ENCODE results near the gene GPX3. TPM values are rescaled to one million over a fixed set of nuclear protein-coding genes. Genes with fewer than 3 reads are reported as not detected.

Gene GPX3
- total RNA-seq, 1 donor from 2014 or later = 3,069 TPM

- intact Hi-C loops (cut with DNase I) = loop anchor here (5.0 kb wide), 1 partner anchor 40 kb away; no protein-coding TSS in a partner anchor
- DNase-seq (ENCODE audit: extremely low spot score in 2 of 2) = peak in 1 of 2 donors; percentile 82
Observed at GRCh38 chr5:151002250-151002649, 18.1 kb upstream of the GPX3 start.

GRCh38 chr5:151002681-151003502, 17.5 kb upstream of the GPX3 start:
- H3K27ac ChIP-seq = peak overlapping the region; percentile 81
- H3K9me3 ChIP-seq = no peaks in the 10 kb centered on the region
- peak in 1 of 2 donors; percentile 82 for DNase-seq (ENCODE audit: extremely low spot score in 2 of 2)
- intact Hi-C loops (cut with DNase I) = loop anchor here (5.0 kb wide), 1 partner anchor 39 kb away; no protein-coding TSS in a partner anchor
- no peaks in the 10 kb centered on the region for H3K36me3 ChIP-seq
- TF ChIP-seq POLR2A (IDR thresholded peaks at IDR 0.05) = no peak
- TF ChIP-seq CTCF (IDR thresholded peaks at IDR 0.05) = no peak
- no peak for TF ChIP-seq POLR2AphosphoS5 (IDR thresholded peaks at IDR 0.05; ENCODE audit: insufficient read depth in 1 of 2, low read depth in 1 of 2)
- no peak overlapping the region for H3K4me3 ChIP-seq
- peaks cover 51% of the 10 kb centered on the region for H3K4me1 ChIP-seq
- no peaks in the 10 kb centered on the region for H3K27me3 ChIP-seq

More at GRCh38 chr5:151002250-151002649, 18.1 kb upstream of the GPX3 start:
- TF ChIP-seq CTCF (IDR thresholded peaks at IDR 0.05) (peak; percentile 33 to 82 (median 74)), POLR2AphosphoS5 (IDR thresholded peaks at IDR 0.05; ENCODE audit: insufficient read depth in 1 of 2, low read depth in 1 of 2) (peak in 1 of 2 donors; percentile 43), POLR2A (IDR thresholded peaks at IDR 0.05) (no peak)
- Histone ChIP-seq H3K36me3 (no peaks in the 10 kb centered on the region), H3K27ac (no peak overlapping the region), H3K4me3 (no peak overlapping the region), H3K9me3 (no peaks in the 10 kb centered on the region), H3K4me1 (peaks cover 44% of the 10 kb centered on the region), H3K27me3 (no peaks in the 10 kb centered on the region)

DNA sequence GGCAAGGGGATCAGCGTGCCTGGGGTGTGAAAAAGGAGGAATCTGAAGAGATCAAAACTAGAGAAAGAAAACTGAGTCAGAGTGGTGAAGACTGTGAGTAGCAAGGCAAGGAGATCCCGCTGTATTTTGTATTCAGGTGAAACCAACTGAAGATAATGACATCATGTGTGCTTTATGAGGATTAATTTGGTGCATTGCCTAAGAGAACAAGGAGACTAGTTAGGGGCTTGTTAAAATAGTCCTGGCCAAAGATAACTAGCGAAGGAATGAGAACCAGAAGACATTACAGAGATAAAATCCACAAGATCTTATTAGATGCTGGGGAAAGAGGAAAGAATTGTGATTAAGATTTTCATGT, 16.9 kb upstream of the GPX3 start:
- no peak for DNase-seq (ENCODE audit: extremely low spot score in 2 of 2)
- Histone ChIP-seq H3K27me3 (no peaks in the 10 kb centered on the region), H3K9me3 (no peaks in the 10 kb centered on the region), H3K27ac (peak overlapping the region; percentile 81), H3K36me3 (no peaks in the 10 kb centered on the region), H3K4me3 (no peak overlapping the region), H3K4me1 (peaks cover 55% of the 10 kb centered on the region)
- intact Hi-C loops (cut with DNase I) = loop anchor here (5.0 kb wide), 1 partner anchor 39 kb away; no protein-coding TSS in a partner anchor
- TF ChIP-seq CTCF (IDR thresholded peaks at IDR 0.05) = no peak
- TF ChIP-seq POLR2A (IDR thresholded peaks at IDR 0.05) = no peak
- TF ChIP-seq POLR2AphosphoS5 (IDR thresholded peaks at IDR 0.05; ENCODE audit: insufficient read depth in 1 of 2, low read depth in 1 of 2) = no peak

DNA sequence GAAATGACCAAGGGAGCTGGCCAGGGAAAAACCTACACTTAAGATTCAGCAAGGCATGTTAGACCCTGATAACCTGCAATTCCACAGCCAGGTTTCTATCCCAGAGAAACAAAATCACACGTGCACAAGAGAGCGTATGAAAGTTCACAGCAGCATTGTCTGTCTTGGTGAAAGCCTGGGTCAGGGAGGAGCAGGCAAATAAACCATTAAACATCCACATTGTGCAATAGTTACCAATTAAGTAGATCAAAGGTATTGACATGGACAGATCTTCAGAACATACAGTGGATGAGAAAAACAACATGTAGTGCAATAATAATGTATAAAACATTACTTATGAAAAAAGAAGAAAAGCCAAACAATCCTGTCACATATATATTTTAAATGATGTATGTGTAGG, 15.9 kb upstream of the GPX3 start:
- Histone ChIP-seq H3K4me3 (no peak overlapping the region), H3K36me3 (no peaks in the 10 kb centered on the region), H3K27ac (peak overlapping the region; percentile 81), H3K9me3 (no peaks in the 10 kb centered on the region), H3K4me1 (peaks cover 55% of the 10 kb centered on the region), H3K27me3 (no peaks in the 10 kb centered on the region)
- intact Hi-C loops (cut with DNase I) = loop anchor here (5.0 kb wide), 1 partner anchor 38 kb away; no protein-coding TSS in a partner anchor
- DNase-seq (ENCODE audit: extremely low spot score in 2 of 2) = no peak
- TF ChIP-seq CTCF (IDR thresholded peaks at IDR 0.05) (no peak), POLR2AphosphoS5 (IDR thresholded peaks at IDR 0.05; ENCODE audit: insufficient read depth in 1 of 2, low read depth in 1 of 2) (no peak), POLR2A (IDR thresholded peaks at IDR 0.05) (no peak)
